Gastrocnemius medialis (tissue), 4 donors: ENCODE results near the gene TFCP2.
"Not testable (repeated sequence)": the region's sequence is repeated elsewhere in the genome, so short reads cannot be mapped to it uniquely, and the experiment has no call there.

ENCODE experiments used
- CTCF ChIP-seq, 5 experiments: fragments of 450-650 bp in 3 of 5; fragments of 200-600 bp in 2 of 5; sonication (generic) in 2 of 5; IDR thresholded peaks in 4 of 5; conservative IDR thresholded peaks in 1 of 5; 1 replicate in 4 of 5; 2 replicates in 1 of 5; pipeline ENCODE4 v1.5.1; 2016 to 2019; ENCODE audit warnings: antibody characterized with exemption in 5 of 5, mild to moderate bottlenecking in 3 of 5, moderate library complexity in 3 of 5
- POLR2A ChIP-seq, 2 donors: fragments of 450-650 bp; IDR thresholded peaks; one replicate each; pipeline ENCODE4 v1.6.1; 2017; ENCODE audit warnings: antibody characterized with exemption in 2 of 2, mild to moderate bottlenecking in 2 of 2, moderate library complexity in 2 of 2

- TF ChIP-seq POLR2A (IDR thresholded peaks at IDR 0.05); CTCF (IDR thresholded peaks at IDR 0.05 in 4 of 5, conservative IDR thresholded peaks at IDR 0.05 in 1 of 5): not testable (repeated sequence)
These were observed 94.1 kb downstream of the TFCP2 start for GRCh38 chr12:51078866-51079265.
